ENCODE measurements around the gene MED16.
"Not testable (repeated sequence)": the region's sequence is repeated elsewhere in the genome, so short reads cannot be mapped to it uniquely, and the experiment has no call there.

MED16 gene

DNA sequence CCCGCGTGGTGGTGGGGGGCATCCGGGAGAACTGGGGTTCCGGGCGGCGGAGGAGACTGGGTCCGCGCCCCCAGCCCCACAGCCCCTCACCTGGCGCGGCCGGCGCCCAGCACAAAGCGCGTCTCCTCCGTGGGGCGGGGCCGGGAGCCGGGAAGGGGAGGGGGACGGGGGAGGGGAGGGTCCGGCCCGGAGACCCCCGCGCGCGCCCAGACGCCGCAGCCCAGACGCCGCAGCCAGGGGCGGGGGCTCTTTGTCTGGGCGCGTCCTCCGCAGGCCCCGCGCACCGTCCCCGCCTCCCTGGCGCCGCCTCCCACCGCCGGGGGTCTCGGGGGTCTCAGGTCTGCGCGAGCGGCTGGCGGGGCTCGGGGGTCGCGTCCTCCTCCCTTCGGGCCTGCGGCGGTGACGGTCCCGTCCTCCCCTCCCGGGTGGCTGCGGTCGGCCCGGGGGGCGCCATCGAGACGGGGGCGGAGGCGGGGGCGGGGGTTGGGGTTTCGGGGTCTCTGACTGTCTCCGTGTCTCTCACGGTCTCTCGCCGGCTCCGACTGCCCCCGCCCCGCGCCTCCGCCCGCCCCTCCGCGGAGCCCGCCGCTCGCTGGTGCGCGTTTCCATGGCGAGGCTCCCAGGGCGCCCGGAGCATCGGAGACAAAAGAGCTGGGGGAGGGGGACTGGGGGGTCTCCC, 71.0 kb downstream of the MED16 start, which contains the start of gene PLPPR3:
Gene PLPPR3 (minus strand): TSS at position 131 of the 679 bp plus-strand sequence. CDS start 396 bp downstream, outside the sequence.
- DNase-seq: no peak

DNA sequence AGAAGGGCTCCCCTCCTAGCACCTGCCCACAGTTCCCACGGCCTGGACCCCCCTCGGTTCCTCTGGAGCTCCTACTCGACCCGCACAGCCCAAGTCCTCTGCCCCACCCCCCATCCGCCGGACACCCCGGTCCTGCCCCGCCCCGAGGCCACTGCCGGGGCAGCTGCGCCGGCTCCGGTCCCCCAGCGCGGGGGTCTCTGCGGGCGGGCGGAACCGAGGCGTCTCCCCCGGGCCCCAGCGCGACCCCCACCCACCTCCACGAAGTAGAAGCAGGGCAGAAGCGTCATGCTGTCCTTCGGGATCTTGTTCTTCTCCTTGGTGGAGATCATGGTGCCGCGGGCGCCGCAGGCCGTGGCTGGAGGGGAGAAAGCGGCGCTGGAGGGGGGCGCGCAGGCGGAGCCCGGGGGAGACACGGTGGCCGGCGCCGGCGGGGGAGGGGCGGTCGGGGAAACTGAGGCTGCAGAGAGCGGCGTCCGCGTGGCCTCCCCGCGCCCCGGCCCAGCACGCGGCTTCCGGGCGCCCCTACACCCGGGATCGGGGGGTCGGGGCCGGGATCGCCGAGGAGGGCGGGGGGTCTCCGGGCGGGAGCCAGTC, 71.7 kb downstream of the MED16 start:
- no peak for DNase-seq

GRCh38 chr19:820212-820611, 72.8 kb downstream of the MED16 start:
- DNase-seq: not testable (repeated sequence)

All from cerebellar nuclear complex (tissue), 1 donor.